GM20431 (cell line): ENCODE data around the gene MS4A8.
"Not testable (repeated sequence)": the region's sequence is repeated elsewhere in the genome, so short reads cannot be mapped to it uniquely, and the experiment has no call there.

Experiments
- in situ Hi-C: fragments of 300-500 bp; cut with MseI, MboI; formaldehyde crosslinking; loops from one replicate; pipeline ENCODE4 v1.15.0; 2020; ENCODE audit warnings: low sequenced_read_pairs; ENCODE audit not compliant: unreplicated experiment

Gene MS4A8, protein sequence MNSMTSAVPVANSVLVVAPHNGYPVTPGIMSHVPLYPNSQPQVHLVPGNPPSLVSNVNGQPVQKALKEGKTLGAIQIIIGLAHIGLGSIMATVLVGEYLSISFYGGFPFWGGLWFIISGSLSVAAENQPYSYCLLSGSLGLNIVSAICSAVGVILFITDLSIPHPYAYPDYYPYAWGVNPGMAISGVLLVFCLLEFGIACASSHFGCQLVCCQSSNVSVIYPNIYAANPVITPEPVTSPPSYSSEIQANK

DNA sequence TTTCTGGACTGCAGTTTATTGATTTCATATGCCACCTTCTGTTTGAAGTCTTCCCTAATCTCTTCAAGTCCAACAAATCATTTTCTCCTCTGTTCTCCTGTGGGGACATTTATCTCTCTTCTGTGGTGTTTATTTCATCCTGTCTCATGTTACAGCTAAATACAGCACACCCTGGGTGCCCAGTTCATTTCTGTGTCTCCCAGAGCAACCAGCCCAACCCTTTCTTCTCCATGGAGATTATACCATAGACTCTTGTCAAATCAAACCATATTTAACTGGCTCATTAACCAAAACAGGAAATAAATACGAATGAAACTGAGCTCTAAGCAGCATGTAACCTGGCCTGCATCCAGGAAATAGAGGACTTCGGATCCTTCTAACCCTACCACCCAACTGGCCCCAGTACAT is at the start of gene MS4A8:
Gene MS4A8 (plus strand): TSS at position 329 of the 408 bp plus-strand sequence. CDS start 1,249 bp downstream, outside the sequence.
- in situ Hi-C loops: no loop called here

DNA sequence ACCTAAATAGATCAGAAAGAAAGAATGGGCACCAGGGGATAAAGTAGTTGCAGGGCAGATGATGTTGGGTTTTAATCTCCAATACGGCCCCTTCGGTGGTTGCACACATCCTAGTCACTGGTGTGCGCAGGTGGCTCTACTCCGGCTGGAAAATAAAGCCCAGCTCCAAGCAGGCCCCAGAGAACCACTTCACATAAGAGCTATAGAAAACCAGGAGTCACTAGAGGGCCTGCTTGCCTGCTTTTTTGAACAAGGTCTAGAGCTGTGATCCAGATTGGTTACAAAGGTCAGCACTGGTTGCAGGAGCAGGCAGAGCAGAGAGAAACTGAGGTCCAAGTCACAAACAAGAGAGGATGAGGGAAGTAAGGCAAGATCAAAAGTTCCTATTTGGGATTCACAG is 41.5 kb upstream of the MS4A8 start:
- in situ Hi-C loops: no loop called here

DNA sequence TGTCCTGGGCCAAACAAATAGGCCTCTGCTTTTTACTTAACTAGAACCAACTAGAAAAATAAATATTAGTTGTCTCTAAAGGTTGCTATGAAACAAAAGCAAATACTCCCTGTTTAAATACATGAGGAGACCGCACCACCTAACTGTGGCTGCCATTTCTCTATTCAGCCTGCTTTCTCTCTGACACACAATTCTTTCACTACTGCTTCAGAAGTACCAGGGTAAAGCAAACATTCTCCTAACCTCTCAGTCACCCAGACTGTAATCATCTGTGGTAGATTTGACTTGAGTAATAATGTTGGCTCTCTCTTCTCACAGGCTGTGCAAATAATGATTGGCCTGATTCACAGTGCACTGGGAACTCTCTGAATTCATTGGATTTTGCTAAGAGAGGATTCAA is 41.0 kb upstream of the MS4A8 start:
- in situ Hi-C loops: no loop called here

DNA sequence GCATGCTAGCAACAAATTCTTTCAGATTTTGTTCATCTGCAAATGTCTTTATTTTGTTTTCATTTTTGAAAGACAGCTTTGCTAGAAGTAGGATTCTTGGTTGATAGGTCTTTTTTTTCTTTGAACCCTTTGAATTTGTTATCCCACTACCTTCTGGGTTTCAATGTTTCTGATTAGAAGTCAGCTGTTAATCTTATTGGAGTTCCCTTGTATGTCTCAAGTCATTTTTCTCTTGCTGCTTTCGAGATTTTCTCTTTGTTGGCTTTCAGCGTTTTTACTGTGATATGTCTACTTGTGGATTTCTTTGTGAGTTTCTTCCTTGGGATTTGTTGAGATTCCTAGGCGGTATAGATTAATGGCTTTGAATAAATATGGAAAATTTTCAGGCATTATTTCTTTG is 27.2 kb upstream of the MS4A8 start:
- in situ Hi-C loops: no loop called here

DNA sequence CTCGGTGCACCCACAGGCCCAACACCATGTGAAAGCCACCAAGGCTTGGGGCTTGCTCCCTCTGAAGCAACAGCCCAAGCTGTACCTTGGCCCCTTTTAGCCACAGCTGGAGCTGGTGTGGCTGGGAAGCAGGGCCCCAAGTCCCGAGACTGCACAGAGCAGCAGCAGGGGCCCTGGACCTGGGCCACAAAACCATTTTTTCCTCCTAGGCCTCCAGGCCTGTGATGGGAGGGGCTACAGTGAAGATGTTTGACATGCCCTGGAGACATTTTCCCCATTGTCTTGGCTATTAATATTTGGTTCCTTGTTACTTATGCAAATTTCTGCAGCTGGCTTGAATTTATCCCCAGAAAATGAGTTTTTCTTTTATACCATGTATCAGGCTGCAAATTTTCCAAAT is 21.2 kb upstream of the MS4A8 start:
- in situ Hi-C loops: not testable (repeated sequence)

DNA sequence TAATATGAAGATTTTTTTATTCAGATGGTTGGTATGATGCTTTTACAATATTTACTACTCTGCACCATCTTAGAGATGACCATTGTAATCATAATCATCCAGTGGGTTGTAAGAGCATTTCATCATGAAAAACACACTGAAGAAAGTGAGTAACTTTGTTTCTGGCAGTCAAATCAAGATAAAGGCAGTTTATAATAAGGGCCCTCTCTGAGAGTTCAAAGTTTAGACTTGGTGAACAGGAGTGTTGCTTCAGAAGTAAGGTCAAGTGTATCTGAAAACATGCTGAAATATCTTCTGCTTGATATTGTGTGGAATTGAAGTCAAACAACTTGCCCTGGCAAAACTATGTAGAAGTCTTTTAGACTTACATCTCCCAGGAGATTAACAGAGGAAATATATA is 19.5 kb upstream of the MS4A8 start:
- in situ Hi-C loops: no loop called here

DNA sequence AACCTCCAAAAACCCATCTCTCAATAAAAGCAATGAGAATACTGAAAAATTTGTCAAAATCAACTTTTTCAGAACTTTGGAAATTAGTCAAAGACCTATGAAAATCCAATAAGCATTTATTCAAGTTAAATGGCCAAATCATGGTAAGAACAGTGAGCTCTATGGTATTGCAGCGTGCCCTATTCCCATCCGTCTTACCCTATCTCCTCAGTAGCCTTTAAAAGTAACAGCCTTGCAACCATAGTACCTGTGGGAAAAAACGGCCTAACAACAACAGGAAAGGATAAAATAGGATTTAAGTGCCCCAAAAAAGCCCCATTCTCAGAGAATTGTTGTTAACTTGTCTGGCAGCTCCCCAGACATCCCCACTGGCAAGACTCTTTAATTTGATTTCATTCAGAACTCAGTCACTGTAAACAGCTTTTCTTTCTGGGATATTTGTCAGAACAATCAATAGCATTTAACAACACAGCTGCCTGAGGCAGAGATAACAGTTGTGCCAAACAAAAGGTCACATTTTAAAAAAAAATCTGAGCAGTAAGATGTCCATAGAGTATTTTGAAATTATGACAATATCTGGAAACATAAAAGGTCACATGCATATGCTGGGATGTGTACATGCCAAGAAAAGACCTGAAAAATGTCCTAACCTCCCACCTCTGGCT is 18.8 kb upstream of the MS4A8 start:
- in situ Hi-C loops: no loop called here

DNA sequence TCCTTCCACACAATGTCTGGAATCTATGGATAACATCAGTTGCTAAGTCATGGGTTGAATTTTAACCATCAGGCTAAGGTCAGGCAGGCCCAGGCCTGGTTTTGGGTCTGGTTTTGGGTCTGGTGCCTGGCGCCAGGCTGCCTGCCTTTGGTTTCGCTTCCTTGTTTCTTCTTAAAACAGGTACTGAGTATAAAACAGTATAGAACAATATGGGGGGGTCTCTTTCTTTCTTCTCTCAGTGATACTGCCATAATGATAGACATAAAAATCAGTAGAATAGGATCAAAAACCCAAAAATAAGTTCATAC is 14.9 kb upstream of the MS4A8 start:
- in situ Hi-C loops: not testable (repeated sequence)

DNA sequence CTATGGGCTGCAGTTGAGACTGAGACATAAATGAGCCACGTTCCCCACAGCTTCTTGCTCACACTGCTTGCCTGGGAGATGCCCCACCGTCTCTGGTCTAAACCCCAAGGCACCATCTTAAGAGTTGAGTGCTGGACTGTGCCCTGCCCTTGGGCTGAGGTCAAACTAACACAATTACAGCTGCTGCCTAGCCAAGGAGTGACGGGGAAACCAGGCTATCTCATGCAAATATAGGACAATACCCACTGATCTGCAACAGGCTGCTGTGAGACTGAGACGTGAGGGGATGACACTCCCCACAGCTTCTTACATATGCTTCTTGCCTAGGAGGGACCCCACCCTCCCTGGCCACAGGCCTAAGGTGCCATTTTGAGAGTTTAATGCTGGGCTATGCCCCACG is 7.8 kb upstream of the MS4A8 start:
- in situ Hi-C loops: no loop called here

DNA sequence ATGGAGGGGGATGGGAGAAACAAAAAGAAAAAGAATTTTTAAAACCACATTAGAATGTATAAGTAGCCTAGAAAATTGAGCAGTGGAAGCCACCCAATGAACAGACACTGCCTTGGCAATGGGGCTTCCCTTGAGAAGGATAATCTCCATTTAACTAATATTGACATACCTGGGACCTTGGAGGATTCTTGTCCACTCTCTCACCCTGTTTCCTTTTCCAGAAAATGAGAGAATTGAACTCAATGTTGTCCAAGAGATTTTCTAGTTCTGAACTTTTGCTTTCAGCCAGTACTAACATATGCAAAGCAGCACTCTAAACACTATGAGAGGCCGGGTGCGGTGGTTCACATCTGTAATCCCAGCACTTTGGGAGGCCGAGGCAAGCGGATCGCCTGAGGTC is 524 bp downstream of the MS4A8 start:
- in situ Hi-C loops: no loop called here

DNA sequence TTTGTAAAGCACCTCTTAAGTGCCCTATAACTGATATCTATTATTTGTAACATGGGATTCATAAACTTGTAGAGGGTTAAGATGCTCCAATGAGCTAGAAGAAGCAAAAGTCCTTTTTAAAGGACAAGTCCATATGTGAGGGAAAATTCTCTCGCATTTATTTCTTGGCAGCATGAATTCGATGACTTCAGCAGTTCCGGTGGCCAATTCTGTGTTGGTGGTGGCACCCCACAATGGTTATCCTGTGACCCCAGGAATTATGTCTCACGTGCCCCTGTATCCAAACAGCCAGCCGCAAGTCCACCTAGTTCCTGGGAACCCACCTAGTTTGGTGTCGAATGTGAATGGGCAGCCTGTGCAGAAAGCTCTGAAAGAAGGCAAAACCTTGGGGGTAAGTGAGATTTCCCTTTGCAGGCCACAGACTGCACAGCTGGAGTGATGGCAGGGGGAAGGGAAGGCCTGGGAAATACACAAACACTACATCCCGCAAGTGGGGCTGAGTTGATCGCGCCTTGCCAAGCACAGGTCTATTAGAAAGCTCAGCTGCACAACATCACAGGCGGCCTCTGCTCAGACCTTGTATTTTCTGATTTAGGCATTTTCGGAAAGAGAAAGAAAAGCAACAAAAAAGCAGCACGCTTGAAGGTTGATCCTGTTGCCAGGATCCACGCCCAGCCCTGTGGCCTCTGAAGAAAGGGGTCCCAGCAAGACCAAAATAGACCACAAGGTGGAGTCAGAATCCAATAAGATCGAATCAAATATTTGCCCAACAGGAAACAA is 1.5 kb downstream of the MS4A8 start:
- in situ Hi-C loops: no loop called here

DNA sequence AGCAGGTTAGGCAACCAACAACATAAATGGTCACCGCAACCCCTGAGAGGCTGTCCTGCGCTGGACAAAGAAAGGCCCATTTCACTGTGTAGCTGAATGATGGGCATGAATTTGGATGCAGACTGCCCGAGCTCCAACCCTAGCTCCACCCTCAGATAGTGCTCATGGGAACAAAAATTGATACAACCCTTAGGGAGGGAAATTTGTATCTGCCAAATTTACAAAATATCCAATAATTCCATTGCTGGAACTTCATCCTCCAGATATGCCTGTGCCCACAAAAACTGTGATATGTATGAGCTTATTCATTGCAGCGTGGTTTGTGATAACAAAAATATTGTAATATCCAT is 2.0 kb downstream of the MS4A8 start:
- in situ Hi-C loops: no loop called here

DNA sequence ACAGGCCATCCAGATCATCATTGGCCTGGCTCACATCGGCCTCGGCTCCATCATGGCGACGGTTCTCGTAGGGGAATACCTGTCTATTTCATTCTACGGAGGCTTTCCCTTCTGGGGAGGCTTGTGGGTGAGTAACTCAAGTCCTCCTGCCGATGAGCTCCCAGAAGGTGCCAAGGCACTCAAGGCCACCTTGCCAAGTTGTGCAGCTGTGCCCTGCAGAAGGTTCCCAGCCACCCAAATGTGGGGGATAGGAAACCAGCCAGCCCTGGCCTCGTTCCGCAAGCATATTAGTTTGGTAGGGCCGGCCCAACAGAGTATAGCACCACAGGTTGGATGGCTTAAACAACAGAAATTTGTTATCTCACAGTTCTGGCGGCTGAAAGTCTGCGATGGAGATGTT is 4.0 kb downstream of the MS4A8 start:
- in situ Hi-C loops: no loop called here

DNA sequence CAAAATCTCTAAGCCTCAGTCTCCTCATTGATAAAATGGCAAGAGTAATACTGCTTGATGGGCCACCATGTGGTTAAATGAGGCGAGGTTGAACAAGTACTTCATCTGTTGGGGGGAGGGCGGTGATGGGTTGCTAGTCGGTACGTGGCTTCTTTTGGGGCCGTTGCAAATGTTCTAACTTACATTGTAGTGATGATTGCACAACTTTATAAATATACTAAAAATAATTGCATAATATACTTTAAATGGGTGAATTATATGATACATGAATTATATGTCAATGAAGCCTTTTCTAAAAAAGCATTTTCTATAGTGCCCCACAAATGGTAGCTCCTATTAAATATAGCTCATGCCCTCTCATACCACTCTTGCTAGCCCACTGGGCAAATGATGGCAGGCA is 6.5 kb downstream of the MS4A8 start:
- in situ Hi-C loops: no loop called here

DNA sequence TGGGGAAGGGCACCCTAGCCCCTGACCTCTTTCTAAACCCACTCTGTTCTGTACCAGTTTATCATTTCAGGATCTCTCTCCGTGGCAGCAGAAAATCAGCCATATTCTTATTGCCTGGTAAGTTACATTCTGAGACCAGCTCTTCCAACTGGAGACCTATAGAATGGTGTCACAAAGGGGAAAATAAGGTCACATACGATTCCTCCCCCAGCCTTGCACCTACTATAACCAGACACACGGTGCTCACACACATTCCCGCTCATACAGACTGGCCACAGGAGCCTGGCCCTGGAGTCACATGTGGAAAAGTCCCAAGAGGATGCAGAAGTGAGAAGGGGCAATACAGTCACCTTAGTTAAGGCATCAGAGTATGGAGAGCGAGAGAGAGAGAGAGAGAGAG is 7.5 kb downstream of the MS4A8 start:
- in situ Hi-C loops: no loop called here

DNA sequence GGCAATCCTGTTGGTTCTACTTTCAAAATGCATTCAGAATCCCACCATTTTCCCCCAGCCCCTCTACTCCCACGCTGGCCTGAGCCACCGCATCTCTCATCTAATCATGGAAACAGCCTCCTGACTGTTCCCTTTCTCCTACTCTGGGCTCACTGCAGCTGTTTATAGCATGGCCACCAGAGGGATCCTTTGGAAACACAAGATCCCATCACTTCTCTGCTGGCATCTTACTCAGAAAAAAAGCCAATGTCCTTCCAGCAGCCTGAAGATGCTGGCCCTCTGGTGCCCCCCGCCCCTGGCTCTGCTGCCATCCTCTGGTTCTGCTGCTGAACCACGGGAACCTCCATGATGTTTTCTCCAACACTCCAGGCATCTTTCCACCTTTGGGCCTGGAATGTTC is 11.1 kb downstream of the MS4A8 start:
- in situ Hi-C loops: no loop called here

DNA sequence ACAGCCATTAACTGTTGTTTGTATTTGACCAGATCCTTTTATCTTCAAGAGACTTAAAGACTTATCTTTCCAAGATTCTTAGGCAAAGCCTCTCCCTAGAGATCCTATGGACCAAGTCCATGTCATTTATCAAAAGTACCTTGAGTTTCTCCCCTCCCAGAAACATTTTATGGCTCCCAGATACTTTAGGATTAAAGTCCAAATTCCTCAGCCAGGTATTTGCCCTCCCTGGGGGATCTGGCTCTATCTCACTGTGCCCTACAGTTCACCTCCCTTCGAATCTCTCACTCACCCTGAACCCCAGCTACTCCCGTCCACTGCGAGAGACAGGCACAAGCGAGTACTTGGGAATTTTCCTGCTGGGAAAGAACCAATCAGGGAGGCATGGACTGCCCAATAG is 11.9 kb downstream of the MS4A8 start:
- in situ Hi-C loops: no loop called here

DNA sequence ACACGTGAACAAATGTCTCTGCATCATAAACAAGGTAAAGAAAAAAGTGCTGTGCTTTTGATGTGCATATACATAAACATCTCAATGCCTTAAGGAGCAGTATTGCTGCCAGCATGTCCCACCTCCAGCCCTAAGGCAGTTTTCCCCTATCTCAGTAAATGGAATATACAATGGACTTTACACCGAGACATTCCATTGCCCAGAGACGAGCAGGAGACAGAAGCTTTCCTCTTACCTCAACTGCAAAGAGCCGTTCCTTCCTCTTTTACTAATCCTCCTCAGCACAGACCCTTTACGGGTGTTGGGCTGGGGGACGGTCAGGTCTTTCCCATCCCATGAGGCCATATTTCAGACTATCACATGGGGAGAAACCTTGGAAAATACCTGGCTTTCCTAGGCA is 14.0 kb downstream of the MS4A8 start:
- in situ Hi-C loops: not testable (repeated sequence)

DNA sequence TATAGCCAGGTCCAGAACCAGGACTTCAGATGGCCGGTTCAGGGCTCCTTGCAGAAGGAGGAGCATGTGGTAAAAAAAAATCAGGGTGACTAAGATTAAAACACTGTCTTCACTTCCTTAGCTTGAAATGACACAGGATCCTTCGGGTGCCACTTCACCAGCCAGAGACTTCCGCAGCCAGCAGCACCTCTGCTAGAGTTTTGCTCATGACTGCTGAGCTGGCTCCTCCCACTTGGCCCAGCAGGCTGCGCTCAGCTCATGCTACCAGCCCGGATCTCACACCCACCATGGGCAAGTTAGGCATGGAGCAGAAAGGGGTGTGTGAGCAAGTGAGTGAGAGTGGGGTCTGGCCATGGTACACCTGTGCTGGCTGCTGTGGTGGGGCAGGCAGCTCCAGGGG is 18.5 kb downstream of the MS4A8 start:
- in situ Hi-C loops: no loop called here

DNA sequence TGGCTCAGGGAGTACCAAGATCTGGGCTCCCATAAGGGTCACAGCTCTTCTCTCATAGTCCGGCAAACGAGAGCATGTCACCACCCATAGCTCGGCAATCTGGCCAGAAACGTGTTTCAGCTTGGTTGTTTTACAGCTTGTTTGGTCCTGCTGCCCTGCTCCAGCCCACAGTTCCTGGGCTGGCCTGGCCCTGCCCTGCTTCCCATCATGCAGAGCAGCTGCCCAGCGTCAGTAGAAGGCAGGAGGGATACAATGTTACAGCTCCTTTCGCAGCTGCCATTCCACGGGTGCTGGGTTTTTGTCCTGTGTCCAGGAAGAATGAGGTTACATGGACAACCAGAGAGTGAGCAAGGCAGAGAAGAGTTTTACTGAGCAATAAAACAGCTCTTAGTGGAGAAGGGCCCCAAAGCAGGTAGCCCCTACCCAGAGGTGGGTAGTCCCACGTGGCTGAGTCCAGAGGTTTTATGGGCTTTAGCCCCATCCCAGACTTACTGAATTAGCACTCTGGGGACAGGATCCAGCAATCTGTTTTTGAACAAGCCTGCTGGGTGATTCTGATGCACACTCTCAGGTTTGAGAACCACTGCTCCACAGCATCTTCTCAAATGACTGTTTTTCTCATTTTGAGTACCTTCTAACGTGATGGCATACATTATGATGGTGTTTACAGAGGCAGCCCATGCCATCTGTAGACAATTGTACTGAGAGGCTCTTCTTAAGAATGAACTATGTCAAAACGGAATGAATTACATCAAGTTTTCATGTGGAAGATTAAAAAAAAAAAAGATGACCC is 19.3 kb downstream of the MS4A8 start:
- in situ Hi-C loops: no loop called here

DNA sequence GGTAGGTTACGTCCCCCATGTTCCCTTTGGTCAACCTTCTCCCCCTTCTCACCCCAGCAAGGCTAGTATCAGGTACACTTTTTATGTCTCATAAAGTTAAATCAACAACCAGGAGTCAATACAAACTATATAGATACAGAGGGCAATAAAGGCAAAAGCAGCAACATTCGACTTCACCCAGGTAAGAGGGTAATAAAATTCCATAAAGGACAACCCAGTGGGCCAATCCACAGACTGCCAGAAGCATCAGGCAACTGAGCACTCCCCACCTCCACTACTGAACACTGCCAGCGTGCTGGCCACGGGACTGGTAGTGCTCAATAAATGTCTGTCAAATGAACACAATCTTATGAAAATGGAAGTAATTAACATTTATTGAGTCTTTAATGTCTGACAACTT is 20.0 kb downstream of the MS4A8 start:
- in situ Hi-C loops: no loop called here
